Measurements from ENCODE around the gene TFF3. TPM values are rescaled to one million over a fixed set of nuclear protein-coding genes. Genes with fewer than 3 reads are reported as not detected.
A peak's percentile ranks its signal among the peaks of the same experiment; 100 is the strongest.

TFF3 gene
- total and polyA plus RNA-seq, 2 experiments from 2014 or later, result 84.4 to 589 TPM

- Histone ChIP-seq H3K27ac (no peak overlapping the region), H3K9me3 (ENCODE audit: low read depth) (no peaks in the 10 kb centered on the region), H3K36me3 (replicated peaks; ENCODE audit: insufficient read depth, low read depth) (no peaks in the 10 kb centered on the region), H3K27me3 (no peaks in the 10 kb centered on the region), H2AFZ (no peak overlapping the region), H3K79me2 (no peaks in the 10 kb centered on the region), H3K4me3 (no peak overlapping the region), H4K20me1 (ENCODE audit: insufficient read depth, poor library complexity, severe bottlenecking) (no peaks in the 10 kb centered on the region), H3K4me1 (ENCODE audit: insufficient read depth) (peaks cover 16% of the 10 kb centered on the region), H3K4me2 (no peak overlapping the region), H3K9me2 (replicated peaks; ENCODE audit: insufficient read depth) (no peaks in the 10 kb centered on the region)
- TF ChIP-seq EZH2phosphoT487 (IDR thresholded peaks at IDR 0.05; ENCODE audit: low read depth, severe bottlenecking, unreplicated experiment) (no peak), EZH2 (IDR thresholded peaks at IDR 0.05; ENCODE audit: borderline replicate concordance) (no peak)
- DNase-seq (ENCODE audit: low spot score), result no peak
- WGBS (ENCODE audit: low lambda C conversion rate, missing lambda C conversion rate), result 86% methylated on average over 16 of the region's 17 CpGs
Measured at GRCh38 chr21:42319851-42320572, 4.8 kb upstream of the TFF3 start.

- H3K4me1 ChIP-seq (ENCODE audit: insufficient read depth), result peaks cover 18% of the 10 kb centered on the region
- H3K4me3 ChIP-seq, result no peak overlapping the region
- 91% methylated on average over 10 of the region's 10 CpGs for WGBS (ENCODE audit: low lambda C conversion rate, missing lambda C conversion rate)
Measured at GRCh38 chr21:42319376-42319775, 4.2 kb upstream of the TFF3 start.

GRCh38 chr21:42317826-42318746 is 2.9 kb upstream of the TFF3 start:
- WGBS (ENCODE audit: low lambda C conversion rate, missing lambda C conversion rate), result 87% methylated on average over 20 of the region's 20 CpGs
- DNase-seq (ENCODE audit: low spot score), result no peak
- no peak overlapping the region for H2AFZ ChIP-seq
- no peaks in the 10 kb centered on the region for H3K79me2 ChIP-seq
- no peaks in the 10 kb centered on the region for H3K36me3 ChIP-seq (replicated peaks; ENCODE audit: insufficient read depth, low read depth)
- H4K20me1 ChIP-seq (ENCODE audit: insufficient read depth, poor library complexity, severe bottlenecking), result no peaks in the 10 kb centered on the region
- H3K27me3 ChIP-seq, result no peaks in the 10 kb centered on the region
- H3K4me2 ChIP-seq, result no peak overlapping the region
- H3K4me1 ChIP-seq (ENCODE audit: insufficient read depth), result peaks cover 18% of the 10 kb centered on the region
- no peaks in the 10 kb centered on the region for H3K9me2 ChIP-seq (replicated peaks; ENCODE audit: insufficient read depth)
- no peaks in the 10 kb centered on the region for H3K9me3 ChIP-seq (ENCODE audit: low read depth)
- peak overlapping the region; percentile 84 for H3K27ac ChIP-seq
- TF ChIP-seq CTCF (IDR thresholded peaks at IDR 0.05; ENCODE audit: poor library complexity) (no peak), EZH2phosphoT487 (IDR thresholded peaks at IDR 0.05; ENCODE audit: low read depth, severe bottlenecking, unreplicated experiment) (no peak), EZH2 (IDR thresholded peaks at IDR 0.05; ENCODE audit: borderline replicate concordance) (no peak)
- H3K4me3 ChIP-seq, result no peak overlapping the region

More at GRCh38 chr21:42319376-42319775, 4.2 kb upstream of the TFF3 start:
- Histone ChIP-seq H3K9me3 (ENCODE audit: low read depth) (no peaks in the 10 kb centered on the region), H3K4me2 (no peak overlapping the region), H3K27ac (no peak overlapping the region), H4K20me1 (ENCODE audit: insufficient read depth, poor library complexity, severe bottlenecking) (no peaks in the 10 kb centered on the region), H3K27me3 (no peaks in the 10 kb centered on the region), H3K79me2 (no peaks in the 10 kb centered on the region), H2AFZ (no peak overlapping the region), H3K9me2 (replicated peaks; ENCODE audit: insufficient read depth) (no peaks in the 10 kb centered on the region), H3K36me3 (replicated peaks; ENCODE audit: insufficient read depth, low read depth) (no peaks in the 10 kb centered on the region)
- no peak for DNase-seq (ENCODE audit: low spot score)
- TF ChIP-seq EZH2phosphoT487 (IDR thresholded peaks at IDR 0.05; ENCODE audit: low read depth, severe bottlenecking, unreplicated experiment), result no peak
- TF ChIP-seq CTCF (IDR thresholded peaks at IDR 0.05; ENCODE audit: poor library complexity), result no peak
- TF ChIP-seq EZH2 (IDR thresholded peaks at IDR 0.05; ENCODE audit: borderline replicate concordance), result no peak

GRCh38 chr21:42317341-42317741 is 2.1 kb upstream of the TFF3 start:
- H4K20me1 ChIP-seq (ENCODE audit: insufficient read depth, poor library complexity, severe bottlenecking), result no peaks in the 10 kb centered on the region
- H3K4me1 ChIP-seq (ENCODE audit: insufficient read depth), result peaks cover 24% of the 10 kb centered on the region
- WGBS (ENCODE audit: low lambda C conversion rate, missing lambda C conversion rate), result 58% methylated on average over 8 of the region's 8 CpGs
- DNase-seq (ENCODE audit: low spot score), result no peak
- no peak overlapping the region for H3K4me2 ChIP-seq
- no peak overlapping the region for H2AFZ ChIP-seq
- H3K27me3 ChIP-seq, result no peaks in the 10 kb centered on the region
- no peak overlapping the region for H3K4me3 ChIP-seq
- no peaks in the 10 kb centered on the region for H3K36me3 ChIP-seq (replicated peaks; ENCODE audit: insufficient read depth, low read depth)
- TF ChIP-seq EZH2 (IDR thresholded peaks at IDR 0.05; ENCODE audit: borderline replicate concordance) (no peak), CTCF (IDR thresholded peaks at IDR 0.05; ENCODE audit: poor library complexity) (no peak), EZH2phosphoT487 (IDR thresholded peaks at IDR 0.05; ENCODE audit: low read depth, severe bottlenecking, unreplicated experiment) (no peak)
- peak overlapping the region; percentile 84 for H3K27ac ChIP-seq
- no peaks in the 10 kb centered on the region for H3K9me3 ChIP-seq (ENCODE audit: low read depth)
- H3K79me2 ChIP-seq, result no peaks in the 10 kb centered on the region
- no peaks in the 10 kb centered on the region for H3K9me2 ChIP-seq (replicated peaks; ENCODE audit: insufficient read depth)
